ENCODE measurements around the gene UBTD2. TPM values are rescaled to one million over a fixed set of nuclear protein-coding genes. Genes with fewer than 3 reads are reported as not detected.

The UBTD2 gene
- polyA plus RNA-seq, 1 experiment: 33.3 TPM

DNA sequence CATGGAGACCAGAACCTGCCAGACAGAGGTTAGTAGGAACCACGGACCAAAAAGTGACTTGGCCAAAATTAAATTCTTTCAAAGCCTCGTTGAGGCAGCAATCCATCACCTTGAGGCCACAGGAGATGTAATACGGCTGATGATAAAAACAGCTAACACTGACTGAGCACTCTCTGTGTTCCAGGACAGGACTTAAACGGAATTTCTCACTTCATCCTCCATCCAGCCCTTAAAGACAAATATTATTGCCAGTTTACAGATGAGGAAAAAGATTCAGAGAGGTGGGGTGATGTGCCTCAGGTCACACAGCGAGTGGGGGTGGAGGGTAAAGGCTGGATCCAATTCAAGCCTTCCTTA lies 120.6 kb downstream of the UBTD2 start:
- TF ChIP-seq, protein P1, sequence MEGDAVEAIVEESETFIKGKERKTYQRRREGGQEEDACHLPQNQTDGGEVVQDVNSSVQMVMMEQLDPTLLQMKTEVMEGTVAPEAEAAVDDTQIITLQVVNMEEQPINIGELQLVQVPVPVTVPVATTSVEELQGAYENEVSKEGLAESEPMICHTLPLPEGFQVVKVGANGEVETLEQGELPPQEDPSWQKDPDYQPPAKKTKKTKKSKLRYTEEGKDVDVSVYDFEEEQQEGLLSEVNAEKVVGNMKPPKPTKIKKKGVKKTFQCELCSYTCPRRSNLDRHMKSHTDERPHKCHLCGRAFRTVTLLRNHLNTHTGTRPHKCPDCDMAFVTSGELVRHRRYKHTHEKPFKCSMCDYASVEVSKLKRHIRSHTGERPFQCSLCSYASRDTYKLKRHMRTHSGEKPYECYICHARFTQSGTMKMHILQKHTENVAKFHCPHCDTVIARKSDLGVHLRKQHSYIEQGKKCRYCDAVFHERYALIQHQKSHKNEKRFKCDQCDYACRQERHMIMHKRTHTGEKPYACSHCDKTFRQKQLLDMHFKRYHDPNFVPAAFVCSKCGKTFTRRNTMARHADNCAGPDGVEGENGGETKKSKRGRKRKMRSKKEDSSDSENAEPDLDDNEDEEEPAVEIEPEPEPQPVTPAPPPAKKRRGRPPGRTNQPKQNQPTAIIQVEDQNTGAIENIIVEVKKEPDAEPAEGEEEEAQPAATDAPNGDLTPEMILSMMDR (IDR thresholded peaks at IDR 0.05; ENCODE audit: low read depth, low read length): no peak
- no peak for DNase-seq (ENCODE audit: low read depth, low spot score)
- POLR2A ChIA-PET: interaction anchor here (0.5 kb wide), 1 partner anchor 146 kb away, joined by 3 read pairs; no protein-coding TSS in a partner anchor
- Histone ChIP-seq H3K27ac (ENCODE audit: low read depth, low read length) (no peak overlapping the region), H3K9me3 (ENCODE audit: control insufficient read depth, insufficient read depth, low read length) (no peaks in the 10 kb centered on the region), H3K27me3 (ENCODE audit: control insufficient read depth, insufficient read depth, low read length) (no peaks in the 10 kb centered on the region), H3K4me3 (ENCODE audit: low read depth, low read length) (no peak overlapping the region)
- CTCF ChIA-PET: no interaction called here

DNA sequence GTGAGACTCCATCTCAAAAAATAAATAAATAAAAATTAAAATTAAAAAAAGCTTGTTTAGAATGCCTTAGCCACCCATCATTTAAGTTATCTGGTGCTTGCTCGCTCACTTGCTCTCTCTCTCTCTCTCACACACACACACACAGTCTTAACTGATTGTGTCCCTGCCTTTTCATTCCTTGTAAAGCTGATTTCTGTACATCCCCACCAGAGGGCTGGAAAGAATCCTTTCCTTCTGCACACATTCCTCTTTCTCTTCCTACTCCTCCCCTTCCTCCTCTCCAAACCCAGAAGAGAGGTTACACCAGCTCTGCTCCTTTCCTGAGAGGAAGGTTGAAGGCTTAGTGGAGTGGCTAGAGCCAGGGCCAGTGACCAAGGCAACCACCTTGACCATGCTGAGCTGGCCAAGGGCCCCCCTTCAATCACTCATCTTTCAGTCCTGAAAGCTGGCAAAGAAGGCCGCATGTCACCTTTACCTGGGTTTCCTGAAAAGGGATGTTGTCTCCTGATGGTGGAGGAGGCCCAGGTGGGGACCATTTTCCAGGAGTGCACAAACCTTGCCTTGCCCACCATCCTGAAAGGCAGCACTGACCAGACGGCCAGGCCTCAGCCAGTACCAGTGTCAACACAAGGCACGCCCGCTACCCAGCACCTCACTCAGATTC lies 121.1 kb downstream of the UBTD2 start:
- DNase-seq (ENCODE audit: low read depth, low spot score): no peak
- Histone ChIP-seq H3K4me3 (ENCODE audit: low read depth, low read length) (no peak overlapping the region), H3K27me3 (ENCODE audit: control insufficient read depth, insufficient read depth, low read length) (no peaks in the 10 kb centered on the region), H3K27ac (ENCODE audit: low read depth, low read length) (no peak overlapping the region), H3K9me3 (ENCODE audit: control insufficient read depth, insufficient read depth, low read length) (no peaks in the 10 kb centered on the region)
- CTCF ChIA-PET: interaction anchor here (0.7 to 1.4 kb wide), 4 partner anchors 9 to 131 kb away, joined by 3 to 4 read pairs (median 4); partner anchors contain the start of gene STK10
- TF ChIP-seq, protein P1 (IDR thresholded peaks at IDR 0.05; ENCODE audit: low read depth, low read length): peak; percentile 37
- POLR2A ChIA-PET: interaction anchor here (0.5 kb wide), 1 partner anchor 146 kb away, joined by 3 read pairs; no protein-coding TSS in a partner anchor

DNA sequence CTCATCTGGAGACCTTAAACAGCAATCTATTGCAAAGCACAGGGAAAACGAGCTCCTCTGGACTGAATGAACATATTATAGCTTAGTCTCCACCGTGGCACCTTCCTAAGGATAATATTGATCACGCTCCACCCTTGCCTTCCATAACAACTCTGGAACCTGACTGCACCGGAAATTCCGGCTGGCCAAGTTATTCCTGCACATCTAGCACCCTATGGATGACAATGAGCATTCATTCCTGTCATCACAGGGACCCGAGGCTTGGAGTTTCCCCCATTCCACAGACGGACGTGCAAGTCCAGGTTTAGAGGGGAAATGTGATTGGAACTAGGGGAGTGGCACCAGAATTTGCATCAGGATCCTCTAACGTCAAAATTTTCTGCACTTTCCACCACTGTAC lies 123.1 kb downstream of the UBTD2 start:
- H3K27me3 ChIP-seq (ENCODE audit: control insufficient read depth, insufficient read depth, low read length): no peaks in the 10 kb centered on the region
- DNase-seq (ENCODE audit: low read depth, low spot score): no peak
- TF ChIP-seq, protein P1 (IDR thresholded peaks at IDR 0.05; ENCODE audit: low read depth, low read length): no peak
- CTCF ChIA-PET: interaction anchor here (1.0 kb wide), 1 partner anchor 28 kb away, joined by 3 read pairs; no protein-coding TSS in a partner anchor
- no peak overlapping the region for H3K27ac ChIP-seq (ENCODE audit: low read depth, low read length)
- no peak overlapping the region for H3K4me3 ChIP-seq (ENCODE audit: low read depth, low read length)
- POLR2A ChIA-PET: no interaction called here
- H3K9me3 ChIP-seq (ENCODE audit: control insufficient read depth, insufficient read depth, low read length): no peaks in the 10 kb centered on the region

Small RNA genes within 50 kb of the gene (small RNA-seq; reads per million reads assigned to genes)
- gene RF00191 (ENCODE audit: insufficient read length, low read depth): not detected

Other genes with a start within 250 kb of the UBTD2 start
- 7.8 and 10.8 TPM in 2 replicates for gene STK10, start 95.5 kb downstream of the UBTD2 start, polyA plus RNA-seq (2011; rRNA removed)
- gene EFCAB9, start 89.6 kb downstream of the UBTD2 start, polyA plus RNA-seq (2011; rRNA removed): not detected in 2 replicates
- 39.1 and 39.8 TPM in 2 replicates for gene SH3PXD2B, start 170.8 kb upstream of the UBTD2 start, polyA plus RNA-seq (2011; rRNA removed)